A549 (cell line): Measurements from ENCODE around the gene GRAMD2B.

ENCODE experiments used
- CHD2 ChIP-seq: fragments of 150-350 bp; IDR thresholded peaks from 2 replicates; pipeline ENCODE4 v1.6.1; 2014; ENCODE audit warnings: low read length; ENCODE audit not compliant: partially characterized antibody
- EP300 ChIP-seq, 2 experiments: fragments of >200 bp; sonication (Bioruptor Twin); formaldehyde crosslinking; IDR thresholded peaks; 2 replicates in 1 of 2; 3 replicates in 1 of 2; pipeline ENCODE4 v1.6.1; 2016 to 2017
- TF ChIP-seq, protein P1 (sequence below): fragments of >200 bp; sonication (Bioruptor Twin); formaldehyde crosslinking; IDR thresholded peaks from 3 replicates; pipeline ENCODE4 v1.6.1; 2016
- TF ChIP-seq, protein P2 (sequence below): fragments of 200-600 bp; sonication (generic); IDR thresholded peaks from 2 replicates; pipeline ENCODE4 v1.6.1; 2016; ENCODE audit warnings: antibody characterized with exemption, mild to moderate bottlenecking, moderate library complexity

DNA sequence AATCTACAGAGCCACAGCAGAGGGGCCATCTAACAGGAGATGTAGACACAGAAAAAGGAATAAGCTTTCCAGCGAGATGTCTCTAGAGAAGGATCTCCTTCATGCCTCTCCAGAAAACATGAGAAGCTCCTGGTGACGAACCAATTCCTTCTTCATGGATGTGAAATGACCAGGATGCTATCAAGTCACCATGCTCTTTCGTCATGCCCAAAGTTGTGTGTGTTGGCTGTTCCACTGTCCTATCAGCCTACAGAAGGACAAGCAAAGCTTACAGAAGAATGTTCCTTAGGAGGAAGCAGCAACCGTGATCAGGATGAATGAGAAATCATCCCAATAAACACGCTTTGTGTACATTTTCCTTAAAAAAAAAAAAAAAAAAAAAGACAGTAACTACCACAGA, 117.4 kb downstream of the GRAMD2B start:
- TF ChIP-seq, protein P1, sequence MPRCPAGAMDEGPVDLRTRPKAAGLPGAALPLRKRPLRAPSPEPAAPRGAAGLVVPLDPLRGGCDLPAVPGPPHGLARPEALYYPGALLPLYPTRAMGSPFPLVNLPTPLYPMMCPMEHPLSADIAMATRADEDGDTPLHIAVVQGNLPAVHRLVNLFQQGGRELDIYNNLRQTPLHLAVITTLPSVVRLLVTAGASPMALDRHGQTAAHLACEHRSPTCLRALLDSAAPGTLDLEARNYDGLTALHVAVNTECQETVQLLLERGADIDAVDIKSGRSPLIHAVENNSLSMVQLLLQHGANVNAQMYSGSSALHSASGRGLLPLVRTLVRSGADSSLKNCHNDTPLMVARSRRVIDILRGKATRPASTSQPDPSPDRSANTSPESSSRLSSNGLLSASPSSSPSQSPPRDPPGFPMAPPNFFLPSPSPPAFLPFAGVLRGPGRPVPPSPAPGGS, result no peak
- TF ChIP-seq CHD2 (no peak), EP300 (IDR thresholded peaks at IDR 0.05) (no peak)
- TF ChIP-seq, protein P2, sequence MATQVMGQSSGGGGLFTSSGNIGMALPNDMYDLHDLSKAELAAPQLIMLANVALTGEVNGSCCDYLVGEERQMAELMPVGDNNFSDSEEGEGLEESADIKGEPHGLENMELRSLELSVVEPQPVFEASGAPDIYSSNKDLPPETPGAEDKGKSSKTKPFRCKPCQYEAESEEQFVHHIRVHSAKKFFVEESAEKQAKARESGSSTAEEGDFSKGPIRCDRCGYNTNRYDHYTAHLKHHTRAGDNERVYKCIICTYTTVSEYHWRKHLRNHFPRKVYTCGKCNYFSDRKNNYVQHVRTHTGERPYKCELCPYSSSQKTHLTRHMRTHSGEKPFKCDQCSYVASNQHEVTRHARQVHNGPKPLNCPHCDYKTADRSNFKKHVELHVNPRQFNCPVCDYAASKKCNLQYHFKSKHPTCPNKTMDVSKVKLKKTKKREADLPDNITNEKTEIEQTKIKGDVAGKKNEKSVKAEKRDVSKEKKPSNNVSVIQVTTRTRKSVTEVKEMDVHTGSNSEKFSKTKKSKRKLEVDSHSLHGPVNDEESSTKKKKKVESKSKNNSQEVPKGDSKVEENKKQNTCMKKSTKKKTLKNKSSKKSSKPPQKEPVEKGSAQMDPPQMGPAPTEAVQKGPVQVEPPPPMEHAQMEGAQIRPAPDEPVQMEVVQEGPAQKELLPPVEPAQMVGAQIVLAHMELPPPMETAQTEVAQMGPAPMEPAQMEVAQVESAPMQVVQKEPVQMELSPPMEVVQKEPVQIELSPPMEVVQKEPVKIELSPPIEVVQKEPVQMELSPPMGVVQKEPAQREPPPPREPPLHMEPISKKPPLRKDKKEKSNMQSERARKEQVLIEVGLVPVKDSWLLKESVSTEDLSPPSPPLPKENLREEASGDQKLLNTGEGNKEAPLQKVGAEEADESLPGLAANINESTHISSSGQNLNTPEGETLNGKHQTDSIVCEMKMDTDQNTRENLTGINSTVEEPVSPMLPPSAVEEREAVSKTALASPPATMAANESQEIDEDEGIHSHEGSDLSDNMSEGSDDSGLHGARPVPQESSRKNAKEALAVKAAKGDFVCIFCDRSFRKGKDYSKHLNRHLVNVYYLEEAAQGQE, result no peak
